Ascending aorta (tissue), 2 donors: Measurements from ENCODE around the gene ANKRD33B. TPM values are rescaled to one million over a fixed set of nuclear protein-coding genes. Genes with fewer than 3 reads are reported as not detected.
"Not testable (repeated sequence)": the region's sequence is repeated elsewhere in the genome, so short reads cannot be mapped to it uniquely, and the experiment has no call there.

Experiments used
- DNase-seq, 2 donors: peaks; one replicate each; pipeline ENCODE4 v3.0.0-alpha.2; 2019; ENCODE audit warnings: low spot score in 2 of 2
- H3K27ac ChIP-seq, 2 donors: fragments of 200-600 bp; sonication (generic); one replicate each; pipeline ENCODE4 v1.5.1; 2016 to 2017; ENCODE audit warnings: mild to moderate bottlenecking in 1 of 2
- H3K27me3 ChIP-seq: fragments of 200-600 bp; sonication (generic); one replicate; pipeline ENCODE4 v1.5.1; 2017
- H3K36me3 ChIP-seq, 2 donors: fragments of 200-600 bp; sonication (generic); one replicate each; pipeline ENCODE4 v1.5.1; 2016
- H3K4me1 ChIP-seq, 2 donors: fragments of 200-600 bp; sonication (generic); one replicate each; pipeline ENCODE4 v1.5.1; 2016 to 2017; ENCODE audit warnings: mild to moderate bottlenecking in 1 of 2
- H3K4me3 ChIP-seq, 2 donors: fragments of 200-600 bp; sonication (generic); one replicate each; pipeline ENCODE4 v1.5.1; 2016 to 2017; ENCODE audit warnings: mild to moderate bottlenecking in 1 of 2
- H3K9me3 ChIP-seq, 2 donors: fragments of 200-600 bp; sonication (generic); one replicate each; pipeline ENCODE4 v1.5.1; 2016
- CTCF ChIP-seq, 3 experiments: fragments of 200-600 bp in 2 of 3; fragments of 450-650 bp in 1 of 3; sonication (generic) in 2 of 3; IDR thresholded peaks; one replicate each; pipeline ENCODE4 v1.5.1; 2016 to 2019; ENCODE audit warnings: antibody characterized with exemption in 3 of 3, mild to moderate bottlenecking in 1 of 3, moderate library complexity in 1 of 3
- intact Hi-C: fragments of 100-400 bp; cut with DNase I; formaldehyde crosslinking; loops from one replicate; pipeline ENCODE4 v1.15.1; 2023
- total RNA-seq: library from RNA; depleted of rRNA; stranded (reverse); fragments of >200 nt; gene quantifications from one replicate; pipeline ENCODE4 v1.1.0, GENCODE V29; 2016

ANKRD33B gene
- total RNA-seq, result 7.2 TPM

GRCh38 chr5:10563945-10564837 lies at the start of gene ANKRD33B:
ANKRD33B (plus strand) TSS chr5:10564070; CDS start chr5:10564468, 398 bp downstream.
- intact Hi-C loops, result loop anchor here (2.0 kb wide), 1 partner anchor 63 kb away; no protein-coding TSS in a partner anchor
- TF ChIP-seq CTCF (IDR thresholded peaks at IDR 0.05), result no peak
- DNase-seq, result peak in 1 of 2 donors; percentile 79
- Histone ChIP-seq H3K9me3 (no peaks in the 10 kb centered on the region), H3K4me1 (peaks cover 0 to 21% of the 10 kb centered on the region in 2 donors), H3K27ac (peak within 1 kb of the TSS; percentile 50 to 80), H3K27me3 (no peaks in the 10 kb centered on the region), H3K36me3 (no peaks in the 10 kb centered on the region), H3K4me3 (peak within 1 kb of the TSS; percentile 72 to 76)

GRCh38 chr5:10514572-10514971 lies 49.3 kb upstream of the ANKRD33B start:
- H3K27ac ChIP-seq, H3K9me3 ChIP-seq, intact Hi-C loops, H3K4me1 ChIP-seq, H3K36me3 ChIP-seq, H3K4me3 ChIP-seq, H3K27me3 ChIP-seq, DNase-seq: not testable (repeated sequence)

DNA sequence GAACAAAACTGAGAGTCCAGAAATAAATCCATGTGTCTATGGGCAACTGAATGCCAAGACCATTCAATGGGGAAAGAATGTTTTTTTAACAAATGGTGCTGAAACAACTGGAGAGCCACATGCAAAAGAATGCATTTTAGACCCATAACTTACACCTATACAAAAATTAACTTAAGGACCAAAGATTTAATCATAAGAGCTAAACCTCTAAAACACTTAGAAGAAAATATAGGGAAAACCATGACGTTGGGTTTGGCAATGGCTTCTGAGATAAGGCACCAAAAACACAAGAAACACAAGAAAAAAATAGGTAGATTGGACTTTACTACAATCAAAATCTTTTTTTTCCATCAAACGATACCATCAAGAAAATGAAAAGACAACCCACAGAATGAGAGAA lies 48.4 kb upstream of the ANKRD33B start:
- intact Hi-C loops, result no loop called here
- no peak for DNase-seq
- Histone ChIP-seq H3K27ac (no peak overlapping the region), H3K36me3 (no peaks in the 10 kb centered on the region), H3K27me3 (no peaks in the 10 kb centered on the region), H3K4me1 (peaks cover 0 to 3% of the 10 kb centered on the region in 2 donors), H3K4me3 (no peak overlapping the region), H3K9me3 (peaks cover 0 to 4% of the 10 kb centered on the region in 2 donors)
- TF ChIP-seq CTCF (IDR thresholded peaks at IDR 0.05), result no peak

DNA sequence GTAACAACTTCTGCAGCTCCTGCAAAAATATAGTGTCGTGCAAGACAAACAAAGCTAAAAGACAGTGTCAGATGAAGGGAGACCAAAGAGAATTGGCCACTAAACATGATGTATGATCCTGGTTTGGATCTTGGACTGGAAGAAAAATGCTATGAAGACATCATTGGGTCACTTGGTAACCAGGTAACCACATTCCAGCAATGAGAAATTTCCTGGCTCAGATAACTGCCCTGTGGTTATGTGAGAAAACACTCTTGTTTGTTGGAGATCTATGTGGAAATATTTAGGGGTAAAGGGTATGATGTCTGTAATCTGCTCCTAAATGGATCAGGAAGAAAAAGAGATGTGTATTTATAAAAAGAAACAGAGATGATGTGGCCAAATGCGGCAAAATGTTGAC lies 45.5 kb upstream of the ANKRD33B start:
- DNase-seq, result no peak
- no peak overlapping the region for H3K27ac ChIP-seq

GRCh38 chr5:10519729-10520128 lies 44.1 kb upstream of the ANKRD33B start:
- Histone ChIP-seq H3K4me3 (no peak overlapping the region), H3K4me1 (peaks cover 0 to 6% of the 10 kb centered on the region in 2 donors), H3K27me3 (no peaks in the 10 kb centered on the region), H3K9me3 (peaks cover 0 to 4% of the 10 kb centered on the region in 2 donors), H3K36me3 (no peaks in the 10 kb centered on the region), H3K27ac (no peak overlapping the region)
- no peak for TF ChIP-seq CTCF (IDR thresholded peaks at IDR 0.05)
- intact Hi-C loops, result no loop called here
- DNase-seq, result no peak

More for the DNA sequence above, 45.5 kb upstream of the ANKRD33B start:
- no peak for TF ChIP-seq CTCF (IDR thresholded peaks at IDR 0.05)
- Histone ChIP-seq H3K4me1 (peaks cover 0 to 4% of the 10 kb centered on the region in 2 donors), H3K27me3 (no peaks in the 10 kb centered on the region), H3K4me3 (no peak overlapping the region), H3K9me3 (peaks cover 0 to 4% of the 10 kb centered on the region in 2 donors), H3K36me3 (no peaks in the 10 kb centered on the region)
- intact Hi-C loops, result no loop called here

DNA sequence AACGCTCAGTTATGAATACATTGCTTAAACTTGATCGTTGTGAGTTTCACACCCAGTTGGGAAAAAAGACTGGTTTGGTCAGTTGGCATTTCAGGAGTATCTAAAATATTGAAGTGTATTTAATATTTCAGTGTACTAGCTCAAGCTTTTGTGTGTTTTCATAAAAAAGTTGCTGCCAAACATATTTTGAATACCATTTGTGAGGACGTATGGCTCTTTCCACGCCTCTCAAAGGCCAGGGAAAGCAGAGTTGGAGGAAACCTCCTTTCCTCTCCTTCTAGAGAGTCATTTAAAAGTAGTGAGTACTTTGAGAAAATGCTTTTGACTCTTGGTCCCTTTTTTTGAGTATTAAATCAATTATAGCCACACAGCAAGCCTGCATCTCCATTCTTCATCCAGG lies 43.2 kb upstream of the ANKRD33B start:
- Histone ChIP-seq H3K27ac (peak overlapping the region; percentile 2 to 27), H3K4me1 (peaks cover 0 to 14% of the 10 kb centered on the region in 2 donors), H3K36me3 (no peaks in the 10 kb centered on the region), H3K9me3 (no peaks in the 10 kb centered on the region), H3K27me3 (no peaks in the 10 kb centered on the region), H3K4me3 (no peak overlapping the region)
- DNase-seq, result no peak
- no peak for TF ChIP-seq CTCF (IDR thresholded peaks at IDR 0.05)
- intact Hi-C loops, result no loop called here
